ENCODE measurements around the gene CIROP. TPM values are rescaled to one million over a fixed set of nuclear protein-coding genes. Genes with fewer than 3 reads are reported as not detected.

CIROP gene
- total RNA-seq, 1 experiment from 2014 or later: not detected

GRCh38 chr14:23068789-23069412 lies 35.9 kb downstream of the CIROP start:
- Mint-ChIP-seq H3K4me3 (peak overlapping the region; percentile 46 to 68), H3K9me3 (no peaks in the 10 kb centered on the region), H3K27ac (peak overlapping the region; percentile 92 to 95 (median 93); a peak in 6 of 7 replicates), H3K36me3 (ENCODE audit: insufficient read depth in 1 of 3, low read depth in 3 of 3) (peaks cover 42 to 84% (median 72%) of the 10 kb centered on the region in 3 experiments; a peak in 6 of 7 replicates), H3K27me3 (ENCODE audit: low read depth) (no peaks in the 10 kb centered on the region; the same call in 1 of the 2 replicates), H3K4me1 (peaks cover 35 to 52% of the 10 kb centered on the region in 2 experiments)
- peaks cover 3% of the 10 kb centered on the region for H4K20me1 ChIP-seq (ENCODE audit: control insufficient read depth, insufficient read depth, insufficient read length)
- no peak overlapping the region for H3K4ac ChIP-seq (ENCODE audit: low read depth, low read length)
- no peak overlapping the region for H2AK5ac ChIP-seq (ENCODE audit: insufficient read length, low read length)
- TF ChIP-seq CTCF (conservative IDR thresholded peaks at IDR 0.05): peak; percentile 100
- no peak overlapping the region for H4K5ac ChIP-seq (ENCODE audit: insufficient read length, low read depth, low read length)
- H2BK120ac ChIP-seq (ENCODE audit: low read depth, low read length, poor library complexity, severe bottlenecking): no peak overlapping the region
- no CpG with 5 or more reads among the region's 8 CpGs for WGBS (ENCODE audit: extremely low coverage, insufficient read length, low lambda C conversion rate)
- no peaks in the 10 kb centered on the region for H3K27me3 ChIP-seq (ENCODE audit: insufficient read depth, low read length)
- H3K56ac ChIP-seq (ENCODE audit: insufficient read length, low read depth, low read length): no peak overlapping the region
- no peak overlapping the region for H2AFZ ChIP-seq (ENCODE audit: low read length)
- no peak overlapping the region for H3K18ac ChIP-seq (ENCODE audit: insufficient read length, low read depth, low read length)
- no peaks in the 10 kb centered on the region for H3K9me3 ChIP-seq (ENCODE audit: control insufficient read depth, low read depth, low read length)
- no peak overlapping the region for H4K91ac ChIP-seq (ENCODE audit: insufficient read length, low read depth, low read length)
- H3T11ph ChIP-seq (ENCODE audit: low read length): no peak overlapping the region
- 0 out of 2 replicates have a peak, but pooled peaks cover 3% of the 10 kb centered on the region for H3K4me1 ChIP-seq (ENCODE audit: insufficient read depth, low read length)
- H3K14ac ChIP-seq (ENCODE audit: insufficient read depth, low read length): no peak overlapping the region
- H3K4me2 ChIP-seq (ENCODE audit: insufficient read depth, insufficient read length, low read length): no peak overlapping the region
- no peak overlapping the region for H2BK12ac ChIP-seq (ENCODE audit: insufficient read length, low read depth, low read length)
- H3K79me1 ChIP-seq (ENCODE audit: insufficient read depth, low read depth, low read length, poor library complexity, severe bottlenecking): peaks cover 17% of the 10 kb centered on the region
- H3K27ac ChIP-seq (ENCODE audit: insufficient read length, low read depth, low read length): no peak overlapping the region
- peaks cover 5% of the 10 kb centered on the region; the same call in 1 of the 2 replicates for H3K79me2 ChIP-seq (ENCODE audit: insufficient read depth, low read length)
- H3K23me2 ChIP-seq (ENCODE audit: insufficient read length, low read depth, low read length, poor library complexity, severe bottlenecking): peaks cover 12% of the 10 kb centered on the region
- no peak overlapping the region for H3K9ac ChIP-seq (ENCODE audit: extremely low read depth, insufficient read length, low read length)
- H2BK5ac ChIP-seq (ENCODE audit: insufficient read length, low read length): no peak overlapping the region
- no peak overlapping the region for H4K8ac ChIP-seq (replicated peaks; ENCODE audit: insufficient read length, low read depth, low read length)
- H2BK20ac ChIP-seq (ENCODE audit: low read depth, low read length, poor library complexity, severe bottlenecking): no peak overlapping the region
- DNase-seq: peak; percentile 91
- no peak overlapping the region for H2BK15ac ChIP-seq (ENCODE audit: low read depth, low read length)
- no peak overlapping the region for H3K23ac ChIP-seq (ENCODE audit: insufficient read length, low read depth, low read length)

All from H9 (cell line).